RWPE1 (cell line): ENCODE results near the gene DGKA.
A peak's percentile ranks its signal among the peaks of the same experiment; 100 is the strongest.

ENCODE experiments used
- CTCF ChIA-PET: fragments of 350-600 bp; sonication (Branson Sonifier 250); formaldehyde crosslinking; extraction: SDS; loops from one replicate; lab custom pipeline; 2021; lab: Yijun Ruan, JAX
- POLR2A ChIA-PET: fragments of 400-600 bp; formaldehyde crosslinking; extraction: SDS; loops from one replicate; lab custom pipeline; 2020; ENCODE audit warnings: antibody characterized with exemption; ENCODE audit not compliant: low non-redundant PET; lab: Yijun Ruan, JAX
- DNase-seq: peaks from one replicate; pipeline ENCODE4 v3.0.0; 2012; ENCODE audit warnings: low spot score
- H3K27ac ChIP-seq: fragments of 450-650 bp; 2 replicates; pipeline ENCODE4 v1.5.1; 2017
- TF ChIP-seq, protein P1 (sequence below): fragments of 450-650 bp; conservative IDR thresholded peaks from 2 replicates; pipeline ENCODE4 v1.5.1; 2017; ENCODE audit warnings: low read depth, mild to moderate bottlenecking

Gene DGKA

DNA sequence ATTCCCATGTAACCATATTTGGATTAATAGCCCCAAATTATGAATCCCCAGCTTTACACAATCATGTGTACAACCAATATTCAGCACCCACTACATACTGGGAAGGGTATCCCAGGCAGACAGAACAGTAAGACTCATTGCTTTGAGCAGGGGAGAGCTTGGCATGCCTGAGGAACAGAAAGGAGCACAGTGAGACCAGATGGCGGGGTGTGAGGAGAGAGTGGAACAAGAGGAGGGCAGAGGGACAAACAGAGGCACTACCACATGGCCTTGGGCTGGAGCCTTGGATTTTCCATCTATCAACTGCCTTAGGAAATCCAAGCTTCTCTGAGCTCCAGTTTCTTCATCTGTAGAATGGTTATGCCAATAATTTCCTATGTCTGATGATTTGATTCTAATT lies 3.8 kb downstream of the DGKA start:
- POLR2A ChIA-PET, result no interaction called here
- no peak for DNase-seq
- CTCF ChIA-PET, result interaction anchor here (0.6 kb wide), 1 partner anchor 8 kb away, joined by 3 read pairs; no protein-coding TSS in a partner anchor
- TF ChIP-seq, protein P1, sequence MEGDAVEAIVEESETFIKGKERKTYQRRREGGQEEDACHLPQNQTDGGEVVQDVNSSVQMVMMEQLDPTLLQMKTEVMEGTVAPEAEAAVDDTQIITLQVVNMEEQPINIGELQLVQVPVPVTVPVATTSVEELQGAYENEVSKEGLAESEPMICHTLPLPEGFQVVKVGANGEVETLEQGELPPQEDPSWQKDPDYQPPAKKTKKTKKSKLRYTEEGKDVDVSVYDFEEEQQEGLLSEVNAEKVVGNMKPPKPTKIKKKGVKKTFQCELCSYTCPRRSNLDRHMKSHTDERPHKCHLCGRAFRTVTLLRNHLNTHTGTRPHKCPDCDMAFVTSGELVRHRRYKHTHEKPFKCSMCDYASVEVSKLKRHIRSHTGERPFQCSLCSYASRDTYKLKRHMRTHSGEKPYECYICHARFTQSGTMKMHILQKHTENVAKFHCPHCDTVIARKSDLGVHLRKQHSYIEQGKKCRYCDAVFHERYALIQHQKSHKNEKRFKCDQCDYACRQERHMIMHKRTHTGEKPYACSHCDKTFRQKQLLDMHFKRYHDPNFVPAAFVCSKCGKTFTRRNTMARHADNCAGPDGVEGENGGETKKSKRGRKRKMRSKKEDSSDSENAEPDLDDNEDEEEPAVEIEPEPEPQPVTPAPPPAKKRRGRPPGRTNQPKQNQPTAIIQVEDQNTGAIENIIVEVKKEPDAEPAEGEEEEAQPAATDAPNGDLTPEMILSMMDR, result no peak
- peak overlapping the region; percentile 79 for H3K27ac ChIP-seq

DNA sequence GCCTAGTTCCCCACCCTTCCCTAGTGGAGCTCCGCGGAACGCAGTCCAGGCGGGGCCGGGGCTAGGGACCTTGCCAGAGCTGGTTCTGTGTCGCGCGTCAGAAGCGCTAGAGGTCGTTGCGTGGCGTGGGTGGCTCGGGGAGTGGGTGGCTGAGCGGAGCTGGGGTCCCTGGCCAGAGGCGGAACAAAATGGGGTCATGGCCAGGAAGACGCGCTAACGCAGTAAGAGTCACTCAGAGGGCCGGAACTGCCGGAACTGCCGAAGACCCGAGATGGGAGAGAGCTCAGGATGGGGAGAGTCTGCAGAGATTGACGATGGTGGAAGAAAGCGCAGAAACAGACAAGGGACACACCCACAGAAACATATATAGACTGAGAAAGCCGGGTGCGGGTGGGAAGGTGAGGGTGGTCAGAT lies 4.8 kb downstream of the DGKA start:
- CTCF ChIA-PET, result no interaction called here
- TF ChIP-seq, protein P1, result no peak
- POLR2A ChIA-PET, result interaction anchor here (0.5 to 0.6 kb wide), 2 partner anchors 82 to 836 kb away, joined by 3 read pairs; no protein-coding TSS in a partner anchor
- peak overlapping the region; percentile 79 for H3K27ac ChIP-seq
- DNase-seq, result no peak

DNA sequence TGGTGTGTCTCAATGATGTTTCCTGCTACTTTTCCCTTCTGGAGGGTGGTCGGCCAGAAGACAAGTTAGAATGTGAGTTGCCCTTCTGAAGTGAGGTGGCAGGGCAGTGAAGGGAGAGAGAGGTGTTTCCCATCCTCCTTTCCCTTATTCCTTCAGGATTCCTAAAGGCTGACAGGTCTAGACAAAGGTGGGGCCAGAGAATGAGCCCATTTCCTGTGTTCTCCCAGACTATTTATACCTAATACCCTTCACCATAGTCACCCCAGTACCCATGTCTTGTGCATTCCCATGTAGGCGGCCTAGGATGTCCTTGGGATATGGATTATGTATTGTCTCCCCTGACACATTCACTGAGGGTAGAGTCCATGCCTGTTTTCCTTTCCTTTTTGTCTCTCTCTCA lies 7.0 kb downstream of the DGKA start:
- DNase-seq, result peak; percentile 76
- TF ChIP-seq, protein P1, result no peak
- ChIA-PET CTCF (interaction anchor here (3.1 kb wide), 1 partner anchor 11 kb away, joined by 18 read pairs; the partner anchor contains the start of gene PYM1), POLR2A (no interaction called here)
- peak overlapping the region; percentile 89 for H3K27ac ChIP-seq

DNA sequence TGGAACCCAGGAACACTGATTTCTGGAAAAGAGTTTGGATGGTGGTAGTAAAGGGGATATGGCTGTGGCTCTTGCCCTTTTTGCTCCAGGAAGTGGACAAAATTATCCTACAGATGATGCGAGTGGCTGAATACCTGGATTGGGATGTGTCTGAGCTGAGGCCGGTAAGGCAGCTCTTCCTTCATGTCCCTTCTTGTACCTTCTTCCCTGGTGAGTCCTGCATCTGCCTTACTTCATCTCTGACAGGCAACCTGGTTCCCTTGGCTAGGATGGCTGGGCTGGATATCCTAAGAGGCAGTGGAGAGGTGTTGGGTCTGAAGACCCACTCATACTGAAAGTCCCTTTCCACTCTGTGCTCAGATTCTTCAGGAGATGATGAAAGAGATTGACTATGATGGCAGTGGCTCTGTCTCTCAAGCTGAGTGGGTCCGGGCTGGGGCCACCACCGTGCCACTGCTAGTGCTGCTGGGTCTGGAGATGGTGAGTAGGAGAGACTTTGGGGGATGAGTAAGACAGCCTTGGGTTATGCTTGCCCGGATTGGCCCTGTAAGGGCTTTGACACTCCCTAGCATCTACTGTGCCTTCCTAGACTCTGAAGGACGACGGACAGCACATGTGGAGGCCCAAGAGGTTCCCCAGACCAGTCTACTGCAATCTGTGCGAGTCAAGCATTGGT lies 8.0 kb downstream of the DGKA start:
- DNase-seq, result no peak
- TF ChIP-seq, protein P1, result no peak
- ChIA-PET CTCF (interaction anchor here (0.6 to 3.1 kb wide), 7 partner anchors 9 to 201 kb away, joined by 3 to 18 read pairs (median 4); partner anchors contain the start of gene PYM1), POLR2A (no interaction called here)
- H3K27ac ChIP-seq, result peak overlapping the region; percentile 89

DNA sequence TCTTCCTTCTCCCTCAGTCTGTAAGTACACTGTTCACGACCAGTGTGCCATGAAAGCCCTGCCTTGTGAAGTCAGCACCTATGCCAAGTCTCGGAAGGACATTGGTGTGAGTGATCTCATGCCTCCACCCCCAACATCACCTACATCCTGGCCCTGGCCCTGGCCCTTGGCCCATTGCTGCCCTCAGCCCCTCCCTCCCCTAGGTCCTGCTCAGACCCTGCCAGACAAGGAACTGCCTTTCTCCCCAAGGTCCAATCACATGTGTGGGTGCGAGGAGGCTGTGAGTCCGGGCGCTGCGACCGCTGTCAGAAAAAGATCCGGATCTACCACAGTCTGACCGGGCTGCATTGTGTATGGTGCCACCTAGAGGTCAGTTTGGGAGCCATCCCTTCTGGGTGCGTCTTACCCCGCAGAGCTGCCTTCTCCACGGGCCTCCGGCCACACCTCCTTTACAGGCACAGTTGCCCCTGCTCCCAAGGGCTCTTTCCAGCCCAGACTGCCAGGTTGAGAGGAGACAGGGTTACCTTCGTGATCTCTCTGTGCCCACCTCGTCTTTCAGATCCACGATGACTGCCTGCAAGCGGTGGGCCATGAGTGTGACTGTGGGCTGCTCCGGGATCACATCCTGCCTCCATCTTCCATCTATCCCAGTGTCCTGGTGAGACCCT lies 9.2 kb downstream of the DGKA start:
- ChIA-PET POLR2A (no interaction called here), CTCF (interaction anchor here (0.6 to 3.1 kb wide), 20 partner anchors 8 to 277 kb away, joined by 3 to 18 read pairs (median 3); partner anchors contain the start of gene PYM1)
- peak overlapping the region; percentile 89 for H3K27ac ChIP-seq
- TF ChIP-seq, protein P1, result peak; percentile 88
- DNase-seq, result peak; percentile 82

DNA sequence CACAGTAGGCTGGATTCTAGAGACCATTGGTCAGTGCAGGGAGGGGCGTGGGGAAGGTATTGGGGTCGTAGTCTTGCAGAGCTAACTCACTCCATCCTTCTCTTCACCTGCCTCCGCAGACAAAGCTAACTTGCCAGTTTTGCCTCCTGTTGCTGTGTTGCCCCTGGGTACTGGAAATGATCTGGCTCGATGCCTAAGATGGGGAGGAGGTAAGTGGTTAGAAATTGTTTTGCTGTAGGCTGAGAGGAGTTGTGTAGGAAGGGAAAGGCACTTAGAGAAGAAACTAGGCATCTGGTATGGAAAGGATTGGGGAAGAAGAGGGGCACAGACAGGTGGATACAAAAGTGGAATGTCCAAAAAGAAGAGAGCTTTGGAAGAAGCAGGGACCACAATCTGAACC lies 11.1 kb downstream of the DGKA start:
- no peak overlapping the region for H3K27ac ChIP-seq
- TF ChIP-seq, protein P1, result no peak
- ChIA-PET CTCF (no interaction called here), POLR2A (no interaction called here)
- DNase-seq, result no peak
